Suprapubic skin (tissue), 4 donors: ENCODE results near the gene GNB4. TPM values are rescaled to one million over a fixed set of nuclear protein-coding genes. Genes with fewer than 3 reads are reported as not detected.

Source experiments
- DNase-seq, 2 donors: peaks; one replicate each; pipeline ENCODE4 v3.0.0-alpha.2; 2019; ENCODE audit warnings: low spot score in 2 of 2
- H3K27ac ChIP-seq: fragments of 200-600 bp; sonication (generic); one replicate; pipeline ENCODE4 v1.5.1; 2019
- H3K27me3 ChIP-seq: fragments of 200-600 bp; sonication (generic); one replicate; pipeline ENCODE4 v1.5.1; 2019
- H3K36me3 ChIP-seq: fragments of 200-600 bp; sonication (generic); one replicate; pipeline ENCODE4 v1.5.1; 2019
- H3K4me1 ChIP-seq: fragments of 200-600 bp; sonication (generic); one replicate; pipeline ENCODE4 v1.5.1; 2019
- H3K4me3 ChIP-seq: fragments of 200-600 bp; sonication (generic); one replicate; pipeline ENCODE4 v1.5.1; 2019; ENCODE audit warnings: mild to moderate bottlenecking
- H3K9me3 ChIP-seq: fragments of 200-600 bp; sonication (generic); one replicate; pipeline ENCODE4 v1.5.1; 2019
- EP300 ChIP-seq: sonication (generic); formaldehyde crosslinking; IDR thresholded peaks from one replicate; pipeline ENCODE4 v1.6.1; 2017; ENCODE audit warnings: antibody characterized with exemption
- POLR2A ChIP-seq, 2 donors: fragments of 450-650 bp; IDR thresholded peaks; one replicate each; pipeline ENCODE4 v1.6.1; 2017; ENCODE audit warnings: antibody characterized with exemption in 2 of 2, mild to moderate bottlenecking in 2 of 2, moderate library complexity in 2 of 2
- POLR2AphosphoS5 ChIP-seq, 3 donors: sonication (generic); formaldehyde crosslinking; IDR thresholded peaks; one replicate each; pipeline ENCODE4 v1.6.1; 2017; ENCODE audit warnings: antibody characterized with exemption in 3 of 3
- WGBS: methylation state at CpG from one replicate; pipeline ENCODE4 v1.1.5; 2018; 5-methylcytosine and 5-hydroxymethylcytosine counted together
- total RNA-seq, 4 donors: library from RNA; depleted of rRNA; stranded (reverse); fragments of >200 nt; gene quantifications; one replicate each; pipeline ENCODE4 v1.1.0, GENCODE V29; 2016
- TF ChIP-seq, protein P1 (sequence below), 2 donors: fragments of 200-600 bp in 1 of 2; fragments of 450-650 bp in 1 of 2; sonication (generic) in 1 of 2; IDR thresholded peaks; one replicate each; pipeline ENCODE4 v1.5.1; 2016 to 2019; ENCODE audit warnings: antibody characterized with exemption in 2 of 2, mild to moderate bottlenecking in 1 of 2, moderate library complexity in 1 of 2

The GNB4 gene
- total RNA-seq, 4 donors from 2014 or later = 70.5 to 91.1 (median 83.4) TPM

DNA sequence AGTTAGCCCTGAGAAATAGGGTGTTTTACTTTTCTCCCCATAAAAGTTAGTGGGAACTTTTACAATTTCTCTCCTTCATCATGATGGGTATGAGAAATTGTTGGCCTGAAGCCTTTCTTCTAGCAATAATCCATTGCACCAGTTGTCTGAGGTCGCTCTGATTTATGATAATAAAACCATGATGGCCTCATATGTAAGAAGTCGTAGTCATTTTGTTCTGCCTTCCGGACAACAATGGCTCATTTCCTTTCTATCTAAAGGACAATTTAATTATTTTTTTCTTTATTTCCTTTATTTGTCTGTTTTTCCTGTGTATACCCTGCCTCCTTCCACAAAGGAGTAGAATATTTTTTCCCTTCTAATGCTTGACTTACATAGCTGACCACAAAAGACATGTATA is 31.6 kb upstream of the GNB4 start:
- H3K27me3 ChIP-seq = no peaks in the 10 kb centered on the region
- H3K36me3 ChIP-seq = no peaks in the 10 kb centered on the region
- TF ChIP-seq EP300 (no peak), POLR2A (IDR thresholded peaks at IDR 0.05) (no peak)
- WGBS = 71% methylated on average over 3 of the region's 3 CpGs
- no peak overlapping the region for H3K27ac ChIP-seq
- DNase-seq = no peak
- no peaks in the 10 kb centered on the region for H3K4me1 ChIP-seq
- H3K9me3 ChIP-seq = no peaks in the 10 kb centered on the region
- no peak overlapping the region for H3K4me3 ChIP-seq

DNA sequence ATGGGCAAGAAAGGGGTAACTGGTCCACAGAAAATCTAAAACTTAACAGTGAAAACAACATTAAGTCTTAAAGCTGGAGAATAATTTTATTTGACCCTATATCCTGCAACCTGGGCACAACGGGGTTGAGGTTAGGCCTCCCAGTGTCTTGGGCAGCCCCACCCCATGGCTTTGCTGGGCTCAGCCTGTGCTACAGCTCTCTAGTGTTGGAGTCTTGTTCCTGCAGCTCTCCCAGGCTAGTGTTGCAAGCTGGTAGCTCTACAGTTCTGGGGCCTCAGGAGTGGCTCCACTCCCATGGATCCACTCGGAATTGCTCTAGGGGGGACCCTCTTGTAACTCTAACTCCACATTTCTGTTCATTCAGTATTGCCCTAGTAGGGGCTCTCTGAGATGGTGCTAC is 24.9 kb upstream of the GNB4 start:
- Histone ChIP-seq H3K4me1 (no peaks in the 10 kb centered on the region), H3K4me3 (no peak overlapping the region), H3K27ac (no peak overlapping the region), H3K27me3 (no peaks in the 10 kb centered on the region), H3K36me3 (no peaks in the 10 kb centered on the region), H3K9me3 (no peaks in the 10 kb centered on the region)
- WGBS = 69% methylated on average over 2 of the region's 2 CpGs
- TF ChIP-seq POLR2A (IDR thresholded peaks at IDR 0.05) (no peak), POLR2AphosphoS5 (IDR thresholded peaks at IDR 0.05) (no peak)
- TF ChIP-seq, protein P1, sequence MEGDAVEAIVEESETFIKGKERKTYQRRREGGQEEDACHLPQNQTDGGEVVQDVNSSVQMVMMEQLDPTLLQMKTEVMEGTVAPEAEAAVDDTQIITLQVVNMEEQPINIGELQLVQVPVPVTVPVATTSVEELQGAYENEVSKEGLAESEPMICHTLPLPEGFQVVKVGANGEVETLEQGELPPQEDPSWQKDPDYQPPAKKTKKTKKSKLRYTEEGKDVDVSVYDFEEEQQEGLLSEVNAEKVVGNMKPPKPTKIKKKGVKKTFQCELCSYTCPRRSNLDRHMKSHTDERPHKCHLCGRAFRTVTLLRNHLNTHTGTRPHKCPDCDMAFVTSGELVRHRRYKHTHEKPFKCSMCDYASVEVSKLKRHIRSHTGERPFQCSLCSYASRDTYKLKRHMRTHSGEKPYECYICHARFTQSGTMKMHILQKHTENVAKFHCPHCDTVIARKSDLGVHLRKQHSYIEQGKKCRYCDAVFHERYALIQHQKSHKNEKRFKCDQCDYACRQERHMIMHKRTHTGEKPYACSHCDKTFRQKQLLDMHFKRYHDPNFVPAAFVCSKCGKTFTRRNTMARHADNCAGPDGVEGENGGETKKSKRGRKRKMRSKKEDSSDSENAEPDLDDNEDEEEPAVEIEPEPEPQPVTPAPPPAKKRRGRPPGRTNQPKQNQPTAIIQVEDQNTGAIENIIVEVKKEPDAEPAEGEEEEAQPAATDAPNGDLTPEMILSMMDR (IDR thresholded peaks at IDR 0.05) = peak in 1 of 2 donors; percentile 14
- no peak for DNase-seq

DNA sequence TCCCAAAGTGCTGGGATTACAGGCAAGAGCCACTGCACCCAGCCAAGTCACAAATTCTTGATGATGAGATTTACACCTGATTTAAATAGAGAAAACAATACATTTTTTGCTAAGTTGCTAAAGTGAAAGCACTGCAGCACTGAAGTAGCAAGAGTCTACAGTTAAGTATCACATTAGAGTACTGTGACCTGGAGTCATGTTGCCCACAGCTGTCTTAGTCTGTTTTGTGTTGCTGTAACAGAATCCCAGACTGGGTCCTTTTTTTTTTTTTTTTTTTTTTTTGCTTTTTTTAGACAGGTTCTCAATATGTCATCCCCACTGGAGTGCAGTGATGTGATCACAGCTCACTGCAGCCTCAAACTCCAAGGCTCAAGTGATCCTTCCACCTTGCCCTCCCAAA is 23.2 kb upstream of the GNB4 start:
- Histone ChIP-seq H3K4me3 (no peak overlapping the region), H3K9me3 (no peaks in the 10 kb centered on the region), H3K36me3 (no peaks in the 10 kb centered on the region), H3K4me1 (no peaks in the 10 kb centered on the region), H3K27me3 (no peaks in the 10 kb centered on the region), H3K27ac (no peak overlapping the region)
- TF ChIP-seq, protein P1 (IDR thresholded peaks at IDR 0.05) = no peak
- no peak for TF ChIP-seq POLR2A (IDR thresholded peaks at IDR 0.05)
- no peak for TF ChIP-seq EP300
- no peak for TF ChIP-seq POLR2AphosphoS5 (IDR thresholded peaks at IDR 0.05)
- no peak for DNase-seq

GRCh38 chr3:179473565-179473964 is 22.3 kb upstream of the GNB4 start:
- Histone ChIP-seq H3K4me1 (no peaks in the 10 kb centered on the region), H3K27ac (no peak overlapping the region), H3K4me3 (no peak overlapping the region), H3K9me3 (no peaks in the 10 kb centered on the region), H3K27me3 (no peaks in the 10 kb centered on the region), H3K36me3 (no peaks in the 10 kb centered on the region)
- WGBS = 69% methylated on average over 4 of the region's 4 CpGs
- TF ChIP-seq, protein P1 (IDR thresholded peaks at IDR 0.05) = no peak
- no peak for TF ChIP-seq POLR2AphosphoS5 (IDR thresholded peaks at IDR 0.05)
- TF ChIP-seq POLR2A (IDR thresholded peaks at IDR 0.05) = no peak
- no peak for TF ChIP-seq EP300
- DNase-seq = no peak

DNA sequence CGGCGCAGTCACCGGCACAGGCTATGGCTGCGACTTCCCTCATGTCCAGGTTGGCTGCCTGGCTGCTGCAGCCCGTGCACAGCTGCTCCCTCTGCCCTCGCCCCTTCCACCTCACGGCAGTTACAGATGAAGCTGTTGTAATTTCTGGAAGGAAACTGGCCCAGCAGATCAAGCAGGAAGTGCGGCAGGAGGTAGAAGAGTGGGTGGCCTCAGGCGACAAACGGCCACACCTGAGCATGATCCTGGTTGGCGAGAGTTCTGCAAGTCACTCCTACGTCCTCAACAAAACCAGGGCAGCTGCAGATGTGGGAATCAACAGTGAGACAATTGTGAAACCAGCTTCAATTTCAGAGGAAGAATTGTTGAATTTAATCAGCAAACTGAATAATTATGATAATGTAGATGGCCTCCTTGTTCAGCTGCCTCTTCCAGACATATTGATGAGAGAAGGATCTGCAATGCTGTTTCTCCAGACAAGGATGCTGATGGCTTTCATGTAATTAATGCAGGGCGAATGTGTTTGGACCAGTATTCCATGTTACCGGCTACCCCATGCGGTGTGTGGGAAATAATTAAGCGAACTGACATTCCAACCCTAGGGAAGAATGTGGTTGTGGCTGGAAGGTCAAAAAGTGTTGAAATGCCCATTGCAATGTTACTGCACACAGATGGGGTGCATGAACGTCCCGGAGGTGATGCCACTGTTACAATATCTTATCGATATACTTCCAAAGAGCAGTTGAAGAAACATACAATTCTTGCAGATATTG is 13.2 kb upstream of the GNB4 start:
- no peak for DNase-seq
- H3K4me1 ChIP-seq = peaks cover 11% of the 10 kb centered on the region
- H3K27me3 ChIP-seq = no peaks in the 10 kb centered on the region
- H3K4me3 ChIP-seq = peak overlapping the region; percentile 20
- WGBS = 49% methylated on average over 19 of the region's 19 CpGs
- no peaks in the 10 kb centered on the region for H3K36me3 ChIP-seq
- TF ChIP-seq POLR2A (IDR thresholded peaks at IDR 0.05) = no peak
- TF ChIP-seq, protein P1 (IDR thresholded peaks at IDR 0.05) = no peak
- no peak for TF ChIP-seq EP300
- peak in 1 of 3 donors; percentile 20 for TF ChIP-seq POLR2AphosphoS5 (IDR thresholded peaks at IDR 0.05)
- no peaks in the 10 kb centered on the region for H3K9me3 ChIP-seq
- H3K27ac ChIP-seq = peak overlapping the region; percentile 68
